ENCODE measurements around the gene TXNIP.

DNA sequence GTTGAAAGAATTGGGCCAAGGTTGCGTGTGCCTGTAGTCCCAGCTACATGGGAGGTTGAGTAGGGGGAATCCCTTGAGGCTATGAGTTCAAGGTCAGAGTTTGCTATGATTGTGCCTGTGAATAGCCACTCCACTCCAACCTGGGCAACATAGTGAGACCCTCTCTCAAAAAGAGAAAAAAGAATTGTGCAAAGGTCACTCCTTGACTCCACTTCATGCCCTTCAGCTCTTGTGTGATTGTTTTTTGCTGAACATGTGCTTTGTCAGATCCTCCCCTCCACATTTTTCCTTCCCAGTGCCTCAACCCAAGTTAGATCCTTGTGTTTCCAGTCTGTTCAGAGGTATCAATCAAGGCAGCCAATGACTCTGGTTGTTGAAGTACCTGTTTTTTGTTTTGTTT, 8.5 kb downstream of the TXNIP start:
- TF ChIP-seq, protein P1, sequence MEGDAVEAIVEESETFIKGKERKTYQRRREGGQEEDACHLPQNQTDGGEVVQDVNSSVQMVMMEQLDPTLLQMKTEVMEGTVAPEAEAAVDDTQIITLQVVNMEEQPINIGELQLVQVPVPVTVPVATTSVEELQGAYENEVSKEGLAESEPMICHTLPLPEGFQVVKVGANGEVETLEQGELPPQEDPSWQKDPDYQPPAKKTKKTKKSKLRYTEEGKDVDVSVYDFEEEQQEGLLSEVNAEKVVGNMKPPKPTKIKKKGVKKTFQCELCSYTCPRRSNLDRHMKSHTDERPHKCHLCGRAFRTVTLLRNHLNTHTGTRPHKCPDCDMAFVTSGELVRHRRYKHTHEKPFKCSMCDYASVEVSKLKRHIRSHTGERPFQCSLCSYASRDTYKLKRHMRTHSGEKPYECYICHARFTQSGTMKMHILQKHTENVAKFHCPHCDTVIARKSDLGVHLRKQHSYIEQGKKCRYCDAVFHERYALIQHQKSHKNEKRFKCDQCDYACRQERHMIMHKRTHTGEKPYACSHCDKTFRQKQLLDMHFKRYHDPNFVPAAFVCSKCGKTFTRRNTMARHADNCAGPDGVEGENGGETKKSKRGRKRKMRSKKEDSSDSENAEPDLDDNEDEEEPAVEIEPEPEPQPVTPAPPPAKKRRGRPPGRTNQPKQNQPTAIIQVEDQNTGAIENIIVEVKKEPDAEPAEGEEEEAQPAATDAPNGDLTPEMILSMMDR (IDR thresholded peaks at IDR 0.05), result no peak
- TF ChIP-seq POLR2A (IDR thresholded peaks at IDR 0.05), result no peak
